Neural progenitor cell (in vitro differentiated cells): Measurements from ENCODE around the gene CD300LB. TPM values are rescaled to one million over a fixed set of nuclear protein-coding genes. Genes with fewer than 3 reads are reported as not detected.
A peak's percentile ranks its signal among the peaks of the same experiment; 100 is the strongest.
"Not testable (repeated sequence)": the region's sequence is repeated elsewhere in the genome, so short reads cannot be mapped to it uniquely, and the experiment has no call there.

Experiments used
- DNase-seq: peaks from one replicate; pipeline ENCODE4 v3.0.0-alpha.2; 2016; ENCODE audit warnings: low spot score
- H2AFZ ChIP-seq: fragments of 200-600 bp; sonication (generic); replicated peaks from 2 replicates; pipeline ENCODE4 v1.6.1; 2016; ENCODE audit warnings: antibody characterized with exemption
- H3F3A ChIP-seq: fragments of 200-600 bp; sonication (generic); 2 replicates; pipeline ENCODE4 v1.6.1; 2016; ENCODE audit warnings: antibody characterized with exemption, low read depth
- H3K27ac ChIP-seq: fragments of 200-600 bp; sonication (generic); 2 replicates; pipeline ENCODE4 v1.5.1; 2016; ENCODE audit warnings: mild to moderate bottlenecking
- H3K27me3 ChIP-seq: fragments of 200-600 bp; sonication (generic); 2 replicates; pipeline ENCODE4 v1.6.1; 2016; ENCODE audit warnings: mild to moderate bottlenecking, moderate library complexity
- H3K36me3 ChIP-seq: fragments of 200-600 bp; sonication (generic); 2 replicates; pipeline ENCODE4 v1.5.1; 2016
- H3K4me1 ChIP-seq: fragments of 200-600 bp; sonication (generic); 2 replicates; pipeline ENCODE4 v1.6.1; 2016; ENCODE audit warnings: mixed run types
- H3K4me2 ChIP-seq: fragments of 200-600 bp; sonication (generic); 2 replicates; pipeline ENCODE4 v1.6.1; 2016
- H3K4me3 ChIP-seq: fragments of 200-600 bp; sonication (generic); 2 replicates; pipeline ENCODE4 v1.5.1; 2016
- H3K79me2 ChIP-seq: fragments of 200-600 bp; sonication (generic); 2 replicates; pipeline ENCODE4 v1.6.1; 2016; ENCODE audit warnings: low read depth
- H3K9ac ChIP-seq: fragments of 200-600 bp; sonication (generic); 2 replicates; pipeline ENCODE4 v1.6.1; 2016
- H3K9me3 ChIP-seq: fragments of 200-600 bp; sonication (generic); 2 replicates; pipeline ENCODE4 v1.5.1; 2016; ENCODE audit warnings: low read depth
- H4K20me1 ChIP-seq: fragments of 200-600 bp; sonication (generic); 2 replicates; pipeline ENCODE4 v1.6.1; 2016; ENCODE audit warnings: low read depth
- H3K27ac Mint-ChIP-seq: 3 replicates; pipeline ENCODE4 v1.8.0; 2021; ENCODE audit warnings: mixed read lengths
- H3K27me3 Mint-ChIP-seq: 2 replicates; pipeline ENCODE4 v1.8.0; 2022; ENCODE audit warnings: low read depth, mild to moderate bottlenecking, inconsistent platforms, moderate library complexity, mixed read lengths; ENCODE audit not compliant: insufficient read depth
- H3K36me3 Mint-ChIP-seq: 3 replicates; pipeline ENCODE4 v1.8.0; 2021; ENCODE audit warnings: mixed read lengths
- H3K4me1 Mint-ChIP-seq: 3 replicates; pipeline ENCODE4 v1.8.0; 2021; ENCODE audit warnings: mixed read lengths
- H3K4me3 Mint-ChIP-seq: 3 replicates; pipeline ENCODE4 v1.8.0; 2021; ENCODE audit warnings: mild to moderate bottlenecking, moderate library complexity, mixed read lengths
- H3K9me3 Mint-ChIP-seq: 3 replicates; pipeline ENCODE4 v1.8.0; 2020; ENCODE audit warnings: mixed read lengths
- CTCF ChIP-seq: fragments of 200-600 bp; sonication (generic); IDR thresholded peaks from 2 replicates; pipeline ENCODE4 v1.5.1; 2017; ENCODE audit warnings: antibody characterized with exemption, mild to moderate bottlenecking
- EZH2 ChIP-seq: fragments of 200-600 bp; sonication (generic); IDR thresholded peaks from 2 replicates; pipeline ENCODE4 v1.6.1; 2017; ENCODE audit warnings: antibody characterized with exemption, mild to moderate bottlenecking, moderate library complexity
- EZH2phosphoT487 ChIP-seq: fragments of 200-600 bp; sonication (generic); IDR thresholded peaks from 2 replicates; pipeline ENCODE4 v1.6.1; 2017; ENCODE audit warnings: antibody characterized with exemption
- total RNA-seq: library from RNA; depleted of rRNA; stranded (reverse); fragments of >200 nt; gene quantifications from 2 replicates; pipeline ENCODE4 v1.2.3, GENCODE V29; 2015; ENCODE audit warnings: low replicate concordance

Gene CD300LB
- total RNA-seq, 1 donor from 2014 or later = not detected

- Histone ChIP-seq H3K4me1 (no peaks in the 10 kb centered on the region), H2AFZ (no peak overlapping the region), H3K27ac (no peak overlapping the region), H3K79me2 (no peaks in the 10 kb centered on the region), H3K27me3 (no peaks in the 10 kb centered on the region), H3K36me3 (no peaks in the 10 kb centered on the region), H3K4me3 (no peak overlapping the region), H3K4me2 (no peak overlapping the region), H3K9ac (no peak overlapping the region), H3K9me3 (no peaks in the 10 kb centered on the region), H4K20me1 (no peaks in the 10 kb centered on the region), H3F3A (no peaks in the 10 kb centered on the region)
- Mint-ChIP-seq H3K36me3 (no peaks in the 10 kb centered on the region), H3K9me3 (peaks cover 4% of the 10 kb centered on the region), H3K27me3 (peaks cover 3% of the 10 kb centered on the region), H3K27ac (no peak overlapping the region), H3K4me1 (peaks cover 3% of the 10 kb centered on the region), H3K4me3 (no peak overlapping the region)
- DNase-seq = peak; percentile 87
- TF ChIP-seq CTCF = peak; percentile 90
- no peak for TF ChIP-seq EZH2phosphoT487
Measured at GRCh38 chr17:74493331-74493833, 37.9 kb downstream of the CD300LB start.

DNA sequence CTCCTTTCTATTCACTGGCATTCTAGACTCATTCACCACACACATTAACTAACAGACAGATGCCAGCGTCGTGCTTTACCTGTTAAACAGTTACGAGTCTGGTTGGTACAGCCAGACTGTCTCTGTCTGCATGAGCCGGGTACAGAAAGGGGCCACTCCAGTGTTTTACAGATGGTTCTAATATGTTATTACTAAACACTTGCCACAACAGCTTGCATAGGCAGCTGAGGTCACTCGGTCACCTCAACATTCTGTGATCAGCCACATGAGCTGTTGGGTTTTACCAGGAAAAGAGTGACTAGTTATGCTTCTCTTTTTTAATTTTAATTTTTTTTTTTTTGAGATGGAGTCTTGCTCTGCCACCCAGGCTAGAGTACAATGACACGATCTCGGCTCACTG is 39.6 kb downstream of the CD300LB start:
- Mint-ChIP-seq H3K4me1 (peaks cover 3% of the 10 kb centered on the region), H3K27me3 (peaks cover 3% of the 10 kb centered on the region), H3K36me3 (no peaks in the 10 kb centered on the region), H3K9me3 (peaks cover 11% of the 10 kb centered on the region), H3K4me3 (no peak overlapping the region), H3K27ac (no peak overlapping the region)
- TF ChIP-seq EZH2 (no peak), CTCF (no peak)
- no peak overlapping the region for H3K27ac ChIP-seq
- H3K9ac ChIP-seq = no peak overlapping the region
- H2AFZ ChIP-seq = no peak overlapping the region
- no peak for DNase-seq
- H4K20me1 ChIP-seq = no peaks in the 10 kb centered on the region
- H3F3A ChIP-seq = no peaks in the 10 kb centered on the region
- no peaks in the 10 kb centered on the region for H3K36me3 ChIP-seq
- H3K4me3 ChIP-seq = no peak overlapping the region
- no peaks in the 10 kb centered on the region for H3K27me3 ChIP-seq
- no peak overlapping the region for H3K4me2 ChIP-seq
- no peaks in the 10 kb centered on the region for H3K79me2 ChIP-seq
- no peaks in the 10 kb centered on the region for H3K9me3 ChIP-seq
- no peaks in the 10 kb centered on the region for H3K4me1 ChIP-seq

GRCh38 chr17:74490716-74491115 is 40.6 kb downstream of the CD300LB start:
- Histone ChIP-seq H3K27ac (no peak overlapping the region), H4K20me1 (no peaks in the 10 kb centered on the region), H3K4me3 (no peak overlapping the region), H3K27me3 (no peaks in the 10 kb centered on the region), H3K36me3 (no peaks in the 10 kb centered on the region), H3K4me1 (no peaks in the 10 kb centered on the region), H3K4me2 (no peak overlapping the region), H3F3A (no peaks in the 10 kb centered on the region), H3K9ac (no peak overlapping the region), H3K79me2 (no peaks in the 10 kb centered on the region), H3K9me3 (no peaks in the 10 kb centered on the region), H2AFZ (no peak overlapping the region)
- TF ChIP-seq CTCF (no peak), EZH2 (no peak), EZH2phosphoT487 (no peak)
- peaks cover 3% of the 10 kb centered on the region for H3K27me3 Mint-ChIP-seq
- H3K4me3 Mint-ChIP-seq = no peak overlapping the region
- no peak for DNase-seq
- H3K9me3 Mint-ChIP-seq = peaks cover 11% of the 10 kb centered on the region
- peaks cover 3% of the 10 kb centered on the region for H3K4me1 Mint-ChIP-seq
- no peaks in the 10 kb centered on the region for H3K36me3 Mint-ChIP-seq
- no peak overlapping the region for H3K27ac Mint-ChIP-seq

GRCh38 chr17:74488276-74488675 is 43.0 kb downstream of the CD300LB start:
- H3K9me3 Mint-ChIP-seq = peaks cover 11% of the 10 kb centered on the region
- H3K4me1 ChIP-seq, H3K27me3 Mint-ChIP-seq, H3K4me2 ChIP-seq, H3K9ac ChIP-seq, DNase-seq, H3K27ac ChIP-seq, H4K20me1 ChIP-seq, H3K27me3 ChIP-seq, H3K9me3 ChIP-seq, H3F3A ChIP-seq, H3K4me1 Mint-ChIP-seq, H3K36me3 Mint-ChIP-seq, H3K79me2 ChIP-seq, H3K27ac Mint-ChIP-seq, H3K36me3 ChIP-seq, H3K4me3 Mint-ChIP-seq, H3K4me3 ChIP-seq, H2AFZ ChIP-seq: not testable (repeated sequence)
